Neural progenitor cell (in vitro differentiated cells): ENCODE results near the gene HMGCR. TPM values are rescaled to one million over a fixed set of nuclear protein-coding genes. Genes with fewer than 3 reads are reported as not detected.
"Not testable (repeated sequence)": the region's sequence is repeated elsewhere in the genome, so short reads cannot be mapped to it uniquely, and the experiment has no call there.

Source experiments
- DNase-seq: peaks from one replicate; pipeline ENCODE4 v3.0.0-alpha.2; 2016; ENCODE audit warnings: low spot score
- H2AFZ ChIP-seq: fragments of 200-600 bp; sonication (generic); replicated peaks from 2 replicates; pipeline ENCODE4 v1.6.1; 2016; ENCODE audit warnings: antibody characterized with exemption
- H3F3A ChIP-seq: fragments of 200-600 bp; sonication (generic); 2 replicates; pipeline ENCODE4 v1.6.1; 2016; ENCODE audit warnings: antibody characterized with exemption, low read depth
- H3K27ac ChIP-seq: fragments of 200-600 bp; sonication (generic); 2 replicates; pipeline ENCODE4 v1.5.1; 2016; ENCODE audit warnings: mild to moderate bottlenecking
- H3K27me3 ChIP-seq: fragments of 200-600 bp; sonication (generic); 2 replicates; pipeline ENCODE4 v1.6.1; 2016; ENCODE audit warnings: mild to moderate bottlenecking, moderate library complexity
- H3K36me3 ChIP-seq: fragments of 200-600 bp; sonication (generic); 2 replicates; pipeline ENCODE4 v1.5.1; 2016
- H3K4me1 ChIP-seq: fragments of 200-600 bp; sonication (generic); 2 replicates; pipeline ENCODE4 v1.6.1; 2016; ENCODE audit warnings: mixed run types
- H3K4me2 ChIP-seq: fragments of 200-600 bp; sonication (generic); 2 replicates; pipeline ENCODE4 v1.6.1; 2016
- H3K4me3 ChIP-seq: fragments of 200-600 bp; sonication (generic); 2 replicates; pipeline ENCODE4 v1.5.1; 2016
- H3K79me2 ChIP-seq: fragments of 200-600 bp; sonication (generic); 2 replicates; pipeline ENCODE4 v1.6.1; 2016; ENCODE audit warnings: low read depth
- H3K9ac ChIP-seq: fragments of 200-600 bp; sonication (generic); 2 replicates; pipeline ENCODE4 v1.6.1; 2016
- H3K9me3 ChIP-seq: fragments of 200-600 bp; sonication (generic); 2 replicates; pipeline ENCODE4 v1.5.1; 2016; ENCODE audit warnings: low read depth
- H4K20me1 ChIP-seq: fragments of 200-600 bp; sonication (generic); 2 replicates; pipeline ENCODE4 v1.6.1; 2016; ENCODE audit warnings: low read depth
- H3K27ac Mint-ChIP-seq: 3 replicates; pipeline ENCODE4 v1.8.0; 2021; ENCODE audit warnings: mixed read lengths
- H3K27me3 Mint-ChIP-seq: 2 replicates; pipeline ENCODE4 v1.8.0; 2022; ENCODE audit warnings: low read depth, mild to moderate bottlenecking, inconsistent platforms, moderate library complexity, mixed read lengths; ENCODE audit not compliant: insufficient read depth
- H3K36me3 Mint-ChIP-seq: 3 replicates; pipeline ENCODE4 v1.8.0; 2021; ENCODE audit warnings: mixed read lengths
- H3K4me1 Mint-ChIP-seq: 3 replicates; pipeline ENCODE4 v1.8.0; 2021; ENCODE audit warnings: mixed read lengths
- H3K4me3 Mint-ChIP-seq: 3 replicates; pipeline ENCODE4 v1.8.0; 2021; ENCODE audit warnings: mild to moderate bottlenecking, moderate library complexity, mixed read lengths
- H3K9me3 Mint-ChIP-seq: 3 replicates; pipeline ENCODE4 v1.8.0; 2020; ENCODE audit warnings: mixed read lengths
- CTCF ChIP-seq: fragments of 200-600 bp; sonication (generic); IDR thresholded peaks from 2 replicates; pipeline ENCODE4 v1.5.1; 2017; ENCODE audit warnings: antibody characterized with exemption, mild to moderate bottlenecking
- EZH2 ChIP-seq: fragments of 200-600 bp; sonication (generic); IDR thresholded peaks from 2 replicates; pipeline ENCODE4 v1.6.1; 2017; ENCODE audit warnings: antibody characterized with exemption, mild to moderate bottlenecking, moderate library complexity
- EZH2phosphoT487 ChIP-seq: fragments of 200-600 bp; sonication (generic); IDR thresholded peaks from 2 replicates; pipeline ENCODE4 v1.6.1; 2017; ENCODE audit warnings: antibody characterized with exemption
- total RNA-seq: library from RNA; depleted of rRNA; stranded (reverse); fragments of >200 nt; gene quantifications from 2 replicates; pipeline ENCODE4 v1.2.3, GENCODE V29; 2015; ENCODE audit warnings: low replicate concordance

HMGCR gene
- total RNA-seq, 1 donor from 2014 or later, result 227 TPM

GRCh38 chr5:75304486-75304885, 32.5 kb upstream of the HMGCR start:
- not testable (repeated sequence) for H3K4me3 Mint-ChIP-seq, H3K4me3 ChIP-seq, H3K36me3 Mint-ChIP-seq, H3K36me3 ChIP-seq, H3K9me3 Mint-ChIP-seq, H3K9me3 ChIP-seq, H3K27me3 Mint-ChIP-seq, H3K27me3 ChIP-seq, H3K79me2 ChIP-seq, H3F3A ChIP-seq, H3K4me2 ChIP-seq, H3K4me1 Mint-ChIP-seq, DNase-seq, H3K27ac Mint-ChIP-seq, H3K27ac ChIP-seq, H3K9ac ChIP-seq, H3K4me1 ChIP-seq, H4K20me1 ChIP-seq
- peak; percentile 8 for TF ChIP-seq CTCF
- peak overlapping the region; percentile 10 for H2AFZ ChIP-seq

GRCh38 chr5:75306746-75307145, 30.3 kb upstream of the HMGCR start:
- no peaks in the 10 kb centered on the region for H4K20me1 ChIP-seq
- no peaks in the 10 kb centered on the region for H3K79me2 ChIP-seq
- no peak overlapping the region for H3K9ac ChIP-seq
- H3K4me1 ChIP-seq, result no peaks in the 10 kb centered on the region
- no peak overlapping the region for H3K4me2 ChIP-seq
- H2AFZ ChIP-seq, result no peak overlapping the region
- H3K4me3 Mint-ChIP-seq, result no peak overlapping the region
- H3K36me3 ChIP-seq, result no peaks in the 10 kb centered on the region
- peaks cover 3% of the 10 kb centered on the region for H3K27me3 Mint-ChIP-seq
- peaks cover 2% of the 10 kb centered on the region for H3K9me3 Mint-ChIP-seq
- no peak overlapping the region for H3K4me3 ChIP-seq
- no peak for DNase-seq
- TF ChIP-seq EZH2 (no peak), EZH2phosphoT487 (no peak), CTCF (no peak)
- H3K27ac ChIP-seq, result no peak overlapping the region
- no peaks in the 10 kb centered on the region for H3K27me3 ChIP-seq
- H3K9me3 ChIP-seq, result no peaks in the 10 kb centered on the region
- no peaks in the 10 kb centered on the region for H3K36me3 Mint-ChIP-seq
- H3F3A ChIP-seq, result no peaks in the 10 kb centered on the region
- no peak overlapping the region for H3K27ac Mint-ChIP-seq
- no peaks in the 10 kb centered on the region for H3K4me1 Mint-ChIP-seq

DNA sequence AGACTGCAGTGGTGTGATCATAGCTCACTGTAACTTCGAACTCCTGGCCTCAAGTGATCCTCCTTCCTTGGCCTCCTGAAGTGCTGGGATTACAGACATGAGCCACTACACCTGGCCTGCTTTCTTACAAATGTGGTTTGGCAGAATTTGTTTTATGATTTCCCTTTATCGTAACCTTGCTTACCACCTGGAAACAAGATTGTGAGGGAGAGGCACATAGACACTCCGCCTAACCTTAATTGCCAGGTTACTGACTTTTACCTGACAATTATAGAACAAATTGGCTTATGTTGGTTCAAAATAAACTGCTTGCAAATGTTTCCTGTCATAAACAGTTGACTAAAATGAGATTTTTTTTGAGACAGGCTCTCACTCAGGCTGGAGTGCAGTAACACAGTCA, 26.8 kb upstream of the HMGCR start:
- Mint-ChIP-seq H3K27ac (no peak overlapping the region), H3K9me3 (no peaks in the 10 kb centered on the region), H3K4me3 (no peak overlapping the region), H3K4me1 (no peaks in the 10 kb centered on the region), H3K27me3 (peaks cover 2% of the 10 kb centered on the region), H3K36me3 (no peaks in the 10 kb centered on the region)
- no peaks in the 10 kb centered on the region for H3F3A ChIP-seq
- H3K79me2 ChIP-seq, result no peaks in the 10 kb centered on the region
- H3K9me3 ChIP-seq, result no peaks in the 10 kb centered on the region
- no peak overlapping the region for H3K4me2 ChIP-seq
- no peak for DNase-seq
- H2AFZ ChIP-seq, result no peak overlapping the region
- no peak overlapping the region for H3K4me3 ChIP-seq
- no peak overlapping the region for H3K27ac ChIP-seq
- no peak overlapping the region for H3K9ac ChIP-seq
- H4K20me1 ChIP-seq, result no peaks in the 10 kb centered on the region
- no peaks in the 10 kb centered on the region for H3K36me3 ChIP-seq
- H3K4me1 ChIP-seq, result no peaks in the 10 kb centered on the region
- H3K27me3 ChIP-seq, result no peaks in the 10 kb centered on the region
- TF ChIP-seq CTCF (no peak), EZH2phosphoT487 (no peak), EZH2 (no peak)

DNA sequence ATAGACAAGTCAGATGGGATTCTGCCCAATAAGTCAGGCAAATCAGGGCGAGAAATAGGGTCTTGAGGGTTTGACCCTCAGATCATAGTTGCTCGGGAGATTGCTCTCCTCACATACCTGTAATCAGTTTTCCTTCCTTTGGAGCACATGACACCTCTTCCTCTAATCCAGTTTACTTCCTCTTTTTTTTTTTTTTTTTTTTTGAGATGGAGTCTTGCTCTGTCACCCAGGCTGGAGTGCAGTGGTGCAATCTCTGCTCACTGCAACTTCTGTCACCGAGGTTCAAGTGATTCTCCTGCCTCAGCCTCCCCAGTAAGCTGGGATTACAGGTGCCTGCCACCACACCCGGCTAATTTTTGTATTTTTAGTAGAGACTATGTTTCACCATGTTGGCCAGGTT, 17.9 kb upstream of the HMGCR start:
- H3K4me3 Mint-ChIP-seq, H3K36me3 Mint-ChIP-seq: not testable (repeated sequence)

More for the DNA sequence above, 17.9 kb upstream of the HMGCR start:
- not testable (repeated sequence) for H3F3A ChIP-seq, H2AFZ ChIP-seq, H3K9ac ChIP-seq, H3K4me3 ChIP-seq, H3K9me3 Mint-ChIP-seq, H3K36me3 ChIP-seq, H3K27me3 ChIP-seq, H4K20me1 ChIP-seq, H3K27ac Mint-ChIP-seq, H3K27me3 Mint-ChIP-seq, H3K4me1 Mint-ChIP-seq, H3K27ac ChIP-seq, H3K4me2 ChIP-seq, H3K79me2 ChIP-seq, H3K9me3 ChIP-seq, H3K4me1 ChIP-seq, DNase-seq
